Stimulated activated CD4-positive, alpha-beta T cell treated with anti-CD3 and anti-CD28 coated beads, Interleukin-4, amount 100 ng/mL, for 24 hours (primary cell): ENCODE results near the gene IGF2R.
A peak's percentile ranks its signal among the peaks of the same experiment; 100 is the strongest.
"Not testable (repeated sequence)": the region's sequence is repeated elsewhere in the genome, so short reads cannot be mapped to it uniquely, and the experiment has no call there.

ENCODE experiments used
- DNase-seq: peaks from one replicate; pipeline ENCODE4 v3.0.0-alpha.2; 2020

Gene IGF2R

DNA sequence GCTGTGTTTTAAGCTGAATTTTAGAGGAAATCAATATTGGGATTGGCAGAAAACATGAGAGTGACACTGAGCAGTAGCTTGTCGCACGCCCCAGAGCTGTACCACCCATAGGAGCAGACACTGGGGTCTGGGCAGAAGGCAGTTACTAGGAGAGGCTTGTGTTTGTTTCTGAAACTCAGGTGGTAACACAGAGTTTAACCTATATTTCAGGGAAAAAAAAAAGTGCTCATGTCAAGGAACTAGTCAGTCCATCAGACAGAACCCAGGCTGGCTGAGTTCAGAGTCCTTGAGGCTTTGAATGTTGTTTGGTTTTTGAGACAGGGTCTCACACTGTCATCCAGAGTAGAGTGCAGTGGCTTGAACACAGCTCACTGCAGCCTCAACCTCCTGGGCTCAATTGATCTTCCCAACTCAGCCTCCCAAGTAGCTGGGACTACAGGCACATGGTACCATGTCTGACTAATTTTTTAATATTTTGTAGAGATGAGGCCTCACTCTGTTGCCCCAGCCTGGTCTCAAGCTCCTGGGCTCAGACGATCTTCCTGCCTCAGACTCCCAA, 159.3 kb downstream of the IGF2R start:
- DNase-seq = no peak

DNA sequence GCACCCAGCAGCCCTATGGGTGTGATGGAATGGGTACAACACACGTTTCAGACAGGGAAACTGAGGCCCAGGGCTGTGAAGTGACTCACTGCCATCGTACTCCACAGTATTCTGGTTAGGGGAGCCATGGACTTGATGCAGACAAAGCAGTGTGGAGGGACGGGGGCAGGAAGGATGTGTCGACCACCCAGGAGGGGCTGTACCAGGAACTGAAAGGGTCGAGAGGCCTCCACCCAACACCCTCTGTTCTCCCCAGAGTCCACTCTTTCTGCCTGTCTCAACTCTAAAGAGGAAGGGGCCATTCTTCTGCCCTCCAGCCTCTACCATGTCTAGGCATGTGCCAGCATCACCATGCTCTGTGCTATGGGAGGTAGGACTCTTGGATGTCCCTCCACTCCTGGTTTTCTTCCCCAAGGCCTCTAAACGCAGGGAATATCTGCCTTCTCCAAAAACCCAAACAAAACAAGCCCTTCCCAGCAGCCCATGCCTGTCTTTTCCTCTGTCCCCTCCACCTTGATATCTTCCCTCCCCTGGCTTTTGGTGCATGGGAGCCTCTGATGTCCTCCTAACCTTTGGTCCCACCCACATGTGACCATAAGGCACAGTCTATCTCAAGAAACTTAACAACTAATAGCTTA, 160.1 kb downstream of the IGF2R start:
- DNase-seq = no peak

DNA sequence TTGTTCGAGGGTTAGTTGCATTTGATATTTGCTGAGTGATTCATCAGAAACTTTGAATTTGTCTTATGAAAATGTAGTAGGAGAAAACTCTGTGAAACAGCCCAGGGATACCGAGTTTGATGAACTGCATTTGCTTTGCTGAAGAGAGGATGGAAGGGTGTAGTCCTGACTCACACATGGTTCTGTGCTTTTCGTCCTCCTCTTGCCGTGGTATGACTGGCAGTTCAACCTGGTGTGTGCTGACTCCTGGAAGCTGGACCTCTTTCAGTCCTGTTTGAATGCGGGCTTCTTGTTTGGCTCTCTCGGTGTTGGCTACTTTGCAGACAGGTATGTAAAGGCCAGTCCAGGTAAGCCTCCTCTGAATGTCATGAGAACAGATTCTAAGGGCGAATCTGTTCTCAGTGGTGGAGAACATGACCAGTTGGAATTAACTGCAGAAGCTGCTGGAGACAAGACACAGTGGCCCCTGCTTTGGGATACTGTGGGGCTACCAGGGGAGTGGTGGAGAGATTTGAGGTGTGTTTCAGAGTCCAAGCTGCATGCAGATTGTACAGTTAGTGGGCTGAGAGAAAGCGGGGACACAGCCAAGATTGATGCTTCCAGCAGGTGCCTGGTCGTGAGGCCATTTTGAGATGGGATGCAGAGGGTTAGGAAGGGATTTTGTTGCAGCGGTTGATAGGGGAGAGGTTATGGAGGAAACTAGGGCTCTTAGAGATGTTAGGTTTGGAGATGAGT, 161.2 kb downstream of the IGF2R start:
- DNase-seq = no peak

DNA sequence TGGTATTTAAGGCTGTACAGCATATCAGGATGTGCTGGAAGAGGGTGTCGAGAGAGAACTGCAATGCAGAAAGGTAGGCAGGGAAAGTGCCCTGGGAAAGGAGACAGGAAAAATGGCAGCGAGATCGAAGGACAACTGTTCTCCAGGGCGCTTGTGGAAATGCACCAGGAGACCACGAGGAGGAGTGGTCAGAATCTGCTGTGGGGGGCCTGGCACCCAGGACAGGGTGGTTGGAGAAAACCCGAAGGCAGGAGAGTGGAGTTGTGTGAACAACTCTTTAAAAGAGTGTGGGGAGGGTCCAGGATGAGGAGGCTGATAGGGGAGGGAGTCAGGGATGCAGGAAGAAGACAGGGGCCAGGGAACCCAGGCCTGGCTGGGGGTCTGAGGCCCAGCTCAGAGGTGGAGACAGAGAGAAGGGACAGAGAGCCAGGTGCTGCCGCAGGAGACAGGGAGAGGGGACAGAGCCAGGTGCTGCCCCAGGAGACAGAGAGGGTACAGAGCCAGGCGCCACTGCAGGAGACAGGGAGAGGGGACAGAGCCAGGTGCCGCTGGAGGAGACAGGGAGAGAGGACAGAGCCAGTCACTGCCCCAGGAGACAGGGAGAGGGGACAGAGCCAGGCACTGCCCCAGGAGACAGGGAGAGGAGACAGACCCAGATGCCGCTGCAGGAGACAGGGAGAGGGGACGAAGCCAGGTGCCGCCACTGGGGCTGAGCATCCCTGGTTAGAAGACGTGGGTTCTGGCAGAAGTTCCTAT, 162.0 kb downstream of the IGF2R start:
- no peak for DNase-seq

DNA sequence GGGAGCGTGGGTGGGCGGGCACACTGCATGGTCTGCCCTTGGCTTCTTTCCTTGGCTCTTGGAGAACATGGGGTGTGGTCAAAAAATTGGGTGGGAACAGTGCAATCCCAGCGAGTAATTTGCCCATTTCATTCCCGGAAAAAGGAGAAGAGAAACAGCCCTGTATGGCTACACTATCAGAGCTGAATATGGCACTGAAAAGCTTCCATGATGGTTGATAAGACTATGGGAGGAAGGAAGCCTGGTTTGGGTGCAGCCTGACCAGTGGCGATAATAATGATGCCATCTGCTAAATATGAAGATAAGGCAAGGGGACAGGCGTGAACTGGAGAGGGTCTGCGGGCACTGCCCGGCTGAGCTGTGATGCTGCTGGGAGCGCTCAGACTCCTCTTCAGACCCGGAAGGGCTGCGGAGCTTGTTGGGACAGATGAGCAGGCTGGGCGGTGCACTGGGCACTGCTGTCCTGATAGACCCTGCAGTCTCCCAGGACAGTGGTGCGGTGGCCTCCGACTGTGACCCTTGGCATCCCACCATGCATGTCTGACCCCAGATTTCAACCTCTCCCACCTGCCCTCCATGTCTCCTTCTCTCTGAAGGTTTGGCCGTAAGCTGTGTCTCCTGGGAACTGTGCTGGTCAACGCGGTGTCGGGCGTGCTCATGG, 162.9 kb downstream of the IGF2R start:
- DNase-seq = no peak

DNA sequence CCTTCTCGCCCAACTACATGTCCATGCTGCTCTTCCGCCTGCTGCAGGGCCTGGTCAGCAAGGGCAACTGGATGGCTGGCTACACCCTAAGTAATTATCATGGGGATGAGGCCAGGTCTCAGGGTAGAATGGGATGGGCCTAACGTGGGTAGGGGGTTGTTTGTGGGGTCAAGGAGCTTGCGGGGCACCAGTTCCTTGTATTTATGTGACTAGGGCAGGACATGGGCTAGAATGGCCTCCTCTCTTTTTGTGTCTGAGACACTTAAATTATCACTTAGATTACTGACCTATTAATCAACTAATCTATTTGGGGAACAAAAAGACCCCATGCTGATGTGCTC, 163.4 kb downstream of the IGF2R start:
- DNase-seq = no peak

DNA sequence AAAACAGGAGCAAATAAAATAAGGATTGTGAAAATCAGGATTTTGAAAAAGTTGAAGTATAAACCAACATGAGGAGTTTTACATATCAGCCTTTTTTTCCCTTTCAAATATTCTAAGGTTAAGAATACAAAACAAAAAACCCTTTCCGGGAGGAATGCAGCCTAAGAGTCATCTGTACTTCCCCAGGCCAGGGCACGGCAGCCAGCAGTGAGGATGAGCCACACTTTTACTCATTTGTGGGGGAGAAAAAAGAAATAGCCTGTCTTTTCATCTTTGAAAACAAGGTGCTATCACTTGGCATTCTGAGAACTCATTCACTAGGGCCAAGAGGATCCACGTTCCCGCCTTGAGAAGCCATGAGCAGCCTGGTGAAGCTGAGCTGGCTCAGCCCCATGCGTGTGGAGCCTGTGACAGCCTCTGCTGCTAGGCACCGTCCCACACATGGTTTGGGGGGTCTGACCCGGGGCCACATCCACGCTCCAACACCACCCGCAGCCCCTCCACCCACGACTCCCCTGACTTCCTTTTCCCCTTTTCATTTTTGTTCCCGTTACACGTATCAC, 164.0 kb downstream of the IGF2R start:
- no peak for DNase-seq

DNA sequence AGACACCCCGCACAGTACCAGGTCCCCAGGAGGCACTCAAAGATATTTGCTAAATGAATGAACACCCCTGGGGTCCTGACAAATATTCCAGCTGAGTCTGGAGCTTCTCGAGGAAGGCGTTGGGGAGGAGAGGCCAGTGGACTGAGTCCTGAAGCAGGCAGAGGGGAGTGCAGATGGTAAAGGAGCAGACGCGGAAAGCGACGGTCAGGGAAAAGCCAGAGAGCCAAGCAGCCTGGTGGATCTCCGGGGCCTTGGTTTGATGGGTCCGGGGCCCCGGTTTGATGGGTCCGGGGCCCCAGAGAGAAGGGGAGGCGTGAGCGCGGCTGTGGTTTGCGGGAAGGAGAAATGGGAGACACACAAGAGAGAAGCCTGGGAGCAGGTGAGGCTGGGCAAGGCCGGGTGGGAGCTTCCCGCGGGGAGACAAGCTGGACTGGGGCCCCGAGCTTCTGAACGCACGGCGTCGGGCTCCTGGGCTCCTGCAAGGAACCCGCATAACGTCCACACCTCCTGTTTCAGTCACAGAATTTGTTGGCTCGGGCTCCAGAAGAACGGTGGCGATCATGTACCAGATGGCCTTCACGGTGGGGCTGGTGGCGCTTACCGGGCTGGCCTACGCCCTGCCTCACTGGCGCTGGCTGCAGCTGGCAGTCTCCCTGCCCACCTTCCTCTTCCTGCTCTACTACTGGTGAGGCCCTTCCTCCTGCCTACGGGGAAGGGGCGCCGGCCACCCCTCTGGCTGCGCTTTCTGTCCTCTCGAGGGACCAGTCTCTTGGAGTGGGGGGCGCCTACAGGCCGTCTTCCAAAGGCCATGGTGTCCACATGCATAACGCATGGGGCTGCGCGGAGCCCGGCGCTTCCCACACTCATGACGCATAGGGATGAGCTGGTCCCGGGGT, 164.8 kb downstream of the IGF2R start:
- DNase-seq = no peak

DNA sequence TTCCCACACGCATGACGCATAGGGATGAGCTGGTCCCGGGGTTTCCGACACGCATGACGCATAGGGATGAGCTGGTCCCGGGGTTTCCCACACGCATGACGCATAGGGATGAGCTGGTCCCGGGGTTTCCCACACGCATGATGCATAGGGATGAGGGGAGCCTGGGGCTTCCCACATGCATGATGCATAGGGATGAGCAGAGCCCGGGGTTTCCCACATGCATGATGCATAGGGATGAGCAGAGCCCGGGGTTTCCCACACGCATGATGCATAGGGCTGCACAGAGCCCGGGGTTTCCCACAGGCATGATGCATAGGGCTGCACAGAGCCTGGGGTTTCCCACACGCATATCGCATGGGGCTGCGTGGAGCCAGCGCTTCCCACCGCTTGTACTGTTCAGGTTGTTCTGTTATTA, 165.5 kb downstream of the IGF2R start:
- peak; percentile 42 for DNase-seq

DNA sequence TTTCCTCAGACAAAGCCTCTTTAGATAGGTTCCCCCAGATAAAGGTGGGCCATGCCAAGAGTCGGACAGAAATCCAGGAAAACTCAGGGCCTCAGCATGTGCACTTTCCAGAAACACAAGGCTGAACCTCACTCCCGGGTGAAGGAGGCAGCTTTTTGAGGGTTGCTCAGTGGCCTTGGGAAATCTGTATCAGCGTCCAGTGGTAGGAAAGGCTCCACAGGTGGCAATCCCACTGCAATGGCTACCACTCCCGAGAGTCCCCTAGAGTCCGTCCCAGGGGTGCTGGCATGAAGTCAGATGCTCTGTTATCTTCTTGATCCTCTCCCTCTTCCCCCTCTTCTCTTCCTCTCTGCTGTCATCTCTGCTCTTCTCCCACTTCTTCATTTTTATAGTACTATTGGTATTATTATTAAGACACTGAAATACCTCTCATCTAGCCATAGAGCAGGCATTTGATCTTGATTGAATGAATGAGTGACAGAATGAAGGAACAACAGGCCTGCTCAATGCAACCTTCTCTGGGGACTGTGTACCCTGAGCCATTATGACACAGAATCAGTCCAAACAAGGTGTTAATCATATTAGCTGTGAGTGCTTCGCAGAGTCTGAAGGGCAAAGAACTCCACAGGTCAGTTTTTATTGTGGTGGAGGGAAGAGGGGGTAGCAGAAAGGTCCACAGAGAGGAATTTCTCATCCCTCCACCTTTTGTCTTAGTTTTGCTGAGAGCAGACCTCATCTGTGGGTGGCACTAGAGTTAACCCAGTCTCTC, 166.1 kb downstream of the IGF2R start:
- DNase-seq = no peak

DNA sequence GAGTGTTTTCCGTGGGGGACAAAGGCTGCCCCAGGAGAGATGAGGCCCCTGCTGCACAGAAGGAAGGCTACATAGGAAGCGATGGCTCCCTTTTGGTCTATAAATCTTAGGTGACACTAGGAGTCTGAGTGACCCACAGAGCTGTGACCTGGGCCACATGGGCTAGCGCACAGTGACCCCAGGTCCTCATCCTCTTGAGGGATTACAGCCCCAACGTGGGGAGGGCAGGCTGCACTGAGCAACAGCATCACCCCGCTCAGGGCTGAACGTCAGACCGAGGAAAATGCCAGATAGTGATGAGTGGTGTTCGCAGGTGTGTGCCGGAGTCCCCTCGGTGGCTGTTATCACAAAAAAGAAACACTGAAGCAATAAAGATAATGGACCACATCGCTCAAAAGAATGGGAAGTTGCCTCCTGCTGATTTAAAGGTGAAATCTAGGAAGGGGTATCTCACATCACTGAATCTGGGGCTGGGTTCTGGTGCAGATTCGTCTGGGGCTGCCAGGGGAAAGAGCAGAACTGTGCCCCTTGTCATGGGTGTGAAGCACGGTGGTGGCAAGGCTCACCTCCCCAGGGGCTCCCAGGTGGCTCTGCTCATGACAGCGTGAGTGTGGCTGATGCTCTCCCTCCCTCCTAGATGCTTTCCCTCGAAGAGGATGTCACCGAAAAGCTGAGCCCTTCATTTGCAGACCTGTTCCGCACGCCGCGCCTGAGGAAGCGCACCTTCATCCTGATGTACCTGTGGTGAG, 167.2 kb downstream of the IGF2R start:
- DNase-seq = no peak

DNA sequence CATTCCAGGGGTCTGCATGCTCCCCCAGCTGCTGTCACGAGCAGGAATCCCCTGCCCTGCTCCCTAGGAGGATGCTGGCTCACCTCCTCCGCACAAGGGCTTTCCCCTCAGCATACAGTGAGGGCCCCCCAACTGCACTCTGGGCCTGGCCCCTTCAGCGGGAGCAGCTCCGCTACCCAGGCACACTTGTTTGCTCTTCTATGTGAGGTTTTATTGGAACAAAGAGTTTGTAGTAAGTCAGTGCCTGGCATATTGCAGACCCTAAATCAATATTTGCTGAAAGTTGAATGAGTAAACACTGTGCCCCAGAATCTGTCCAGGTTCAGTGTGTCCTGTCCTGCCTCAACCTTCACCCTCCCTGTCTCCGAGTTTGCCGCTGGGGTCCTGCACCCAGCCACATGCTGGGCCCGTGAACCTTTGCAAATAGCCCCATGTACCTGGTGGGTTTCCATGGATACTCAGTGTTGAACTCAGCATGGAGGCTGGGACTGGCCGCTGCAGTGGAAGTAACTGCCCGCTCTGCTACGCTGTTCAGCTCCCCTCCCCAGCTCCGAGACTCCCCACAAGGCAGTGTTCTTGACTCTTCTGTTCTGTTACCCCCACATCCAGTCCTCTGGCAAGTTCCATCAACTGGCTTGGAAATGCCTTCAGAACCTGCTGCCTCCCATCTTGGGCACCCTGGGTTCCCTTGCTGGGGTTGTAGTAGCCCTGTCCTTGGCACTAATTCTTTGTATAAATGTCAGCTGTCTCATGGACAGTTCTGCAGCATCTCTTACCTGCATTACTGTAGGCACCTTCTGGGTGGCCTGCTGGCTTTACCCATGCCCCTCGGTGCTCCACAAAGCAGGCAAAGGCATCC, 168.5 kb downstream of the IGF2R start:
- no peak for DNase-seq

DNA sequence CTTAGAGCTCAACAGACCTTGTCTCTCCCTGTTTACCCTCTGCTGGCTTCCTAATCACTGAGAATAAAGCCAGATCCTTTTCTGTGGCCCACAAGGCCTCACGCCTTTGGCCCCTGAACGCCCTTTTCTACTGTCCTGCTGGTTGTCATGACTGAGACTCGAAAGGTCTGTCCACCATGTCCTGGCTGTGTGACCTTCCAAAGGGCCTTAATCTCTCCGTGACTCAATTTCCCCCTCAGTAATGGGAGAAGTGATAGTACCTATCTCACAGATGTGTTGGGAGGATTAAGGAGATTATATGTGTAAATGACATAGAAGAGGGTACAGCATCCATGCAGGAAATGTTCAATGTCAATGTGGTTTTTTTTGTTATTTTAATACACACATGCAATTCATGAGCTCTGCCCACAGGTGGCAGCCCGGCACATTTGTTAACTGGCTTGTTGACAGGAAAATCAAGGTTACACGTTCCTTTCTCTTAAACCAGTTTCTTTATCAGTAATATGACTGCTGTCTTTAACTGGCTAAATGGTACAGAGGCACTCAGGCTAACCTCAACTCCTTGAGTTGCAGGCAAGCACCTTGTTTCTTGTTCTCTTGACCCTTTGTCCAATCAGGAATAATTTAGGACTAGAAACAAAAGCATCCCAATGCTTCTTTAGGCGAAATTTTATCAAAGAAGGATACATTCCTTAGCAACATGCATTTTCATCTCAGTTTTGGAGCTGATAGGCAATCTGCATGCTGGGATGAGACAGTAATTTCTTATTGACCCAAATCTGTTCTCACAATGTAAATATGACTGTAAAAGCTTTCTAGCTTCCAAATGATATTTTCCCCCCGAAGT, 169.3 kb downstream of the IGF2R start:
- peak; percentile 62 for DNase-seq

DNA sequence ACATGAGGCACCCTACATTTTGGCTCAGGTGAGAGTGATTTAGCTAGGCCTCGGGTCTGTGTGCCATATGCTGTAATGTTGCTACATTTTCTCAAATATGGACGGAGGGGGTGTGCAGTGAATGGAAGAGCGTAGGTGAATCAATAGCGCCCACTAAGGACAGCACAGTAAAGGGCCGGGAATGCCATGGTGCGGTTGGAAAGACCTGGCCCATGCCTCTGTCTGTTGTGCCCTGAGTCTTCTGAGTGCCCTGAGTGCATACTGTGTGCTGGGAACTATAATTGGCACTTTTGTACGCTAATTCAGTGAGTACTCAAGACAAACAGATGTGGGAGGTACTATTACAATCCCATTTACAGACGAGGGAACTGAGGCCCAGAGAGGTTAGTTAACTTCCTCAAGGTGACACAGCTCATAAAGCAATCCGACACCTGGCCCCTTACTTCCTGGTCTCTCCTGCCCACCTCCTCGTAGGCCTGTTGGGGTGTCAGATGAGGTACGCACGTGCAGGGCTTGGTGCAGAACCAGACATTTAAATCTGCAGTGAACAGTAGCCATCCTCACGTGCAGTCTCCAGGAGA, 170.0 kb downstream of the IGF2R start:
- no peak for DNase-seq

DNA sequence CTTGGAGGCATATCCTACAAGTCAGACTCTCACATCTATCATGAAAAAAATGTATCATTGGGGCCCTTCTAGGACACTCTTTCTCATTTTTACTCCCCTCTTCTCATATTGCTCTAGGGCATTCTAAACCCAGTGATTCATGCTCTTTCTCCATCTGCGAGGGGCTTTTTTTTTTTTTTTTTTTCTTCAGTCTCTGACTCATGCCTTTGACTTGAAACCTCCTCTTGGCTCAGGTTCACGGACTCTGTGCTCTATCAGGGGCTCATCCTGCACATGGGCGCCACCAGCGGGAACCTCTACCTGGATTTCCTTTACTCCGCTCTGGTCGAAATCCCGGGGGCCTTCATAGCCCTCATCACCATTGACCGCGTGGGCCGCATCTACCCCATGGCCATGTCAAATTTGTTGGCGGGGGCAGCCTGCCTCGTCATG, 170.6 kb downstream of the IGF2R start:
- DNase-seq = no peak

DNA sequence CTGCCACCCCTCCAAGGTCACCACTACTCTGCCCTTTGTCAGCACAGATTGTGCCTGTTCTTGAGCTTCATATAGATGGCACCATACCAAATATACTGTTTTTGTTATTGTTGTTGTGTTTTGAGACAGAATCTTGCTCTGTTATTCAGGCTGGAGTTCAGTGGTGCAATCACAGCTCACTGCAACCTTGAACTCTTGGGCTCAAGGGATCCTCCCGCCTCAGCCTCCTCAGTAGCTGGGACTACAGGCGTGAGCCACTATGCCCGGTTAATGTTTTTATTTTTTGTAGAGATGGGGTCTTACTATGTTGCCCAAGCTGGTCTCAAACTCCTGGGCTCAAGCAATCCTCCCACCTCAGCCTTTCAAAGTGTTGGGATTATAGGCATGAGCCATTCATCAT, 171.6 kb downstream of the IGF2R start:
- DNase-seq = not testable (repeated sequence)

DNA sequence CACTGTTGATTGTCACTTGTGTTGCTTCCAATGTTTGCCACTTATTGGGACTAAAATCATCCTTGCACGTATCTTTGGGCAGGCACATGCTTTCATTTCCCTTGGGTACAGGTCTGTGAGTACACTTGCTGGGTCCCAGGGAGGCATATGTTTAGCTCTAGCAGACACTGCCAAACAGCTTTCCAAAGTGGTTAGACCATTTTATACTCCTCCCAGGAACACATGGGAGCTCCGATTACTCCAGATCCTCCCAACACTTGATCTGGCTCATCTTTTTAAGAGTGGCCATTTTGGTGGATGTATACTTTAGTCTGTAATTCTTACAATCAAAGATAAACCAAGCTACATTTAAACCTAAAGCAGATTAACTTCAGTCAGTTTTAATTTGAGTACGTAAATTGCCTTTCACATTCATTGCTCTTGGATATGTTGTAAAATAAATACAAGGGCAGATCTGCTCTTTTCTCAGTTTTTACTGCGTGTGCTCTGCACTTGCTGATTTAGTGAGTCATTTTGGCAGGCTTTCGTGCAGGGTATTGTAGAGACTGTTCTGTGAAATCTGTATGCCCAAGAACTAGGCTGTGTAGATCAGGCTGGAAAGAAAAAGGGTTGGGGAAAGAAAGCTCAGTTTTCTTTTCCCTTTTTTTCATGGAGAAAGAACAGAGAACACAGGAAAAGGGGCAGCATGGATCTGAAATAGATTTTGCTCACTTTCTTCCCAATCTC, 172.3 kb downstream of the IGF2R start:
- no peak for DNase-seq
